Pancreas (tissue), 10 donors: ENCODE measurements around the gene TH. TPM values are rescaled to one million over a fixed set of nuclear protein-coding genes. Genes with fewer than 3 reads are reported as not detected.

Experiments
- ATAC-seq, 4 donors: fragments of 200-7000 bp; cut with Tn5 transposase; one replicate each; pipeline versions ENCODE4 v1.8.0 to v1.9.1; 2020; ENCODE audit warnings: mild to moderate bottlenecking in 4 of 4, moderate library complexity in 4 of 4
- DNase-seq, 6 donors: peaks; one replicate each; pipeline ENCODE4 v3.0.0-alpha.2; 2020
- FAIRE-seq: peaks from 2 replicates; lab custom pipeline; 2012; peaks lifted over from hg19 to GRCh38; lab: Jason Lieb, UNC
- H3K27ac ChIP-seq, 4 donors: fragments of 200-600 bp; sonication (generic); 1 replicate in 3 of 4; 2 replicates in 1 of 4; pipeline versions ENCODE4 v1.5.0 to v1.8.0; 2020
- H3K27me3 ChIP-seq, 4 donors: fragments of 200-600 bp; one replicate each; pipeline ENCODE4 v1.8.0; 2021
- H3K36me3 ChIP-seq, 3 donors: fragments of 200-600 bp; sonication (generic) in 1 of 3; one replicate each; pipeline versions ENCODE4 v1.5.0 to v1.8.0; 2020 to 2021
- H3K4me1 ChIP-seq, 3 donors: fragments of 200-600 bp; one replicate each; pipeline ENCODE4 v1.8.0; 2021
- H3K4me3 ChIP-seq, 4 donors: fragments of 200-600 bp; sonication (generic) in 2 of 4; one replicate each; pipeline versions ENCODE4 v1.5.0 to v1.8.0; 2020 to 2021
- H3K9me3 ChIP-seq, 4 donors: fragments of 200-600 bp; one replicate each; pipeline ENCODE4 v1.8.0; 2021
- WGBS, 2 donors: extraction: QIAGEN DNeasy Blood & Tissue Kit; methylation state at CpG; one replicate each; pipeline ENCODE4 v1.1.7; 2013; 5-methylcytosine and 5-hydroxymethylcytosine counted together
- intact Hi-C, 3 donors: fragments of 100-400 bp; cut with DNase I; formaldehyde crosslinking; loops; one replicate each; pipeline versions ENCODE4 v1.11.1 to v1.14.2; 2022
- polyA plus RNA-seq, 2 donors: library from polyadenylated mRNA; stranded (reverse); fragments of 200-250 nt; gene quantifications; one replicate each; pipeline ENCODE4 v1.2.3, GENCODE V29; 2013
- total RNA-seq, 6 donors: library from RNA; stranded (reverse); fragmentation: NEBNext Ultra II Directional in 4 of 6; extraction: Animal tissue kit (Norgen Biotek cat#: 25700) in 4 of 6; gene quantifications; one replicate each; pipeline versions ENCODE4 v1.2.1 to v1.2.4, GENCODE V29; 2021 to 2023
- TF ChIP-seq, protein P1 (sequence below), 4 donors: fragments of 200-600 bp; sonication (generic) in 3 of 4; IDR thresholded peaks; one replicate each; pipeline versions ENCODE4 v1.5.0 to v1.8.0; 2021; ENCODE audit warnings: antibody characterized with exemption in 4 of 4
- donor health status: healthy with polysubstance abuse.
- donor health status: DM: no; HTN: no; CAD: no; lungs with moderate emphysema.
- donor health status: DM: no; HTN: no; CAD: no.
- donor health status: control.
- donor health status: control.
- donor health status: Bipolar disorder and iron deficiency.
- donor health status: DM: yes; HTN: yes; CAD: no.
- donor health status: DM: no; HTN: no; CAD: no.
- donor health status: DM: no; HTN: no; CAD: no.
- donor health status: DM: yes; HTN: yes; CAD: no.

The TH gene
- total and polyA plus RNA-seq, 8 donors: 0.19 to 2.5 (median 0.38) TPM; not detected in 2

DNA sequence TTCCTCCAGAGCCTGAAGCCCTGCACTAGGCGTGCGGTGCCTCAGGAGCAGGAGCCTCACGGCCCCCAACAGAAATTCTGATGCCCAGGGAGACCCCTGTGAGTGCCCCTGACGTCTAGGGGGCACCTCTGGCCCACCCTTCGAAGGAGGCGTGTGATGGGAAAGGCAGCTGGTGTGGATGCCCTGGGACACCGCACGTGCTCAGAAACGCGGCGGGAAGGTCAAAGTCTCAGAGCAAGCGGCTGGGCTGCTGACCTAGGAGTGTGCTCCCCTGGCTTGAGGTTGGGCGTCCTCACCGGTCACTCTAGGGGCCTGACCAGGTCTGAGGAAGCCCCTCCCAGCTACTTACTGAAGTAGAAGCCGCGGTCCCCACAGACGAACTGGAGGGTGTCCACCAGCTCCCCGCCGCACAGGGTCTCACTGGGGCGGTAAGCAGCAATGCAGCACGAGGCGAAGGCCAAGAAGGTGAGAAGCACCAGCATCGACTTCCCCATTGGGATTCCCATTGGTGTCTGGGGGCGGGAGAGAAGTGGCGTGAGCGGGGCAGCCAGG, 36.5 kb downstream of the TH start:
- Histone ChIP-seq H3K36me3 (no peaks in the 10 kb centered on the region), H3K27me3 (peaks cover 0 to 3% (median under 1%) of the 10 kb centered on the region in 4 donors), H3K4me1 (peaks cover 0 to 4% (median 0%) of the 10 kb centered on the region in 3 donors), H3K4me3 (no peak overlapping the region), H3K27ac (no peak overlapping the region), H3K9me3 (no peaks in the 10 kb centered on the region)
- DNase-seq: peak in 2 of 6 donors; percentile 11 to 40
- no peak for FAIRE-seq
- TF ChIP-seq, protein P1, sequence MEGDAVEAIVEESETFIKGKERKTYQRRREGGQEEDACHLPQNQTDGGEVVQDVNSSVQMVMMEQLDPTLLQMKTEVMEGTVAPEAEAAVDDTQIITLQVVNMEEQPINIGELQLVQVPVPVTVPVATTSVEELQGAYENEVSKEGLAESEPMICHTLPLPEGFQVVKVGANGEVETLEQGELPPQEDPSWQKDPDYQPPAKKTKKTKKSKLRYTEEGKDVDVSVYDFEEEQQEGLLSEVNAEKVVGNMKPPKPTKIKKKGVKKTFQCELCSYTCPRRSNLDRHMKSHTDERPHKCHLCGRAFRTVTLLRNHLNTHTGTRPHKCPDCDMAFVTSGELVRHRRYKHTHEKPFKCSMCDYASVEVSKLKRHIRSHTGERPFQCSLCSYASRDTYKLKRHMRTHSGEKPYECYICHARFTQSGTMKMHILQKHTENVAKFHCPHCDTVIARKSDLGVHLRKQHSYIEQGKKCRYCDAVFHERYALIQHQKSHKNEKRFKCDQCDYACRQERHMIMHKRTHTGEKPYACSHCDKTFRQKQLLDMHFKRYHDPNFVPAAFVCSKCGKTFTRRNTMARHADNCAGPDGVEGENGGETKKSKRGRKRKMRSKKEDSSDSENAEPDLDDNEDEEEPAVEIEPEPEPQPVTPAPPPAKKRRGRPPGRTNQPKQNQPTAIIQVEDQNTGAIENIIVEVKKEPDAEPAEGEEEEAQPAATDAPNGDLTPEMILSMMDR (IDR thresholded peaks at IDR 0.05): no peak
- WGBS, 2 donors: 63 to 70% methylated on average over 26 of the region's 26 CpGs
- intact Hi-C loops: no loop called here
- no peak for ATAC-seq

DNA sequence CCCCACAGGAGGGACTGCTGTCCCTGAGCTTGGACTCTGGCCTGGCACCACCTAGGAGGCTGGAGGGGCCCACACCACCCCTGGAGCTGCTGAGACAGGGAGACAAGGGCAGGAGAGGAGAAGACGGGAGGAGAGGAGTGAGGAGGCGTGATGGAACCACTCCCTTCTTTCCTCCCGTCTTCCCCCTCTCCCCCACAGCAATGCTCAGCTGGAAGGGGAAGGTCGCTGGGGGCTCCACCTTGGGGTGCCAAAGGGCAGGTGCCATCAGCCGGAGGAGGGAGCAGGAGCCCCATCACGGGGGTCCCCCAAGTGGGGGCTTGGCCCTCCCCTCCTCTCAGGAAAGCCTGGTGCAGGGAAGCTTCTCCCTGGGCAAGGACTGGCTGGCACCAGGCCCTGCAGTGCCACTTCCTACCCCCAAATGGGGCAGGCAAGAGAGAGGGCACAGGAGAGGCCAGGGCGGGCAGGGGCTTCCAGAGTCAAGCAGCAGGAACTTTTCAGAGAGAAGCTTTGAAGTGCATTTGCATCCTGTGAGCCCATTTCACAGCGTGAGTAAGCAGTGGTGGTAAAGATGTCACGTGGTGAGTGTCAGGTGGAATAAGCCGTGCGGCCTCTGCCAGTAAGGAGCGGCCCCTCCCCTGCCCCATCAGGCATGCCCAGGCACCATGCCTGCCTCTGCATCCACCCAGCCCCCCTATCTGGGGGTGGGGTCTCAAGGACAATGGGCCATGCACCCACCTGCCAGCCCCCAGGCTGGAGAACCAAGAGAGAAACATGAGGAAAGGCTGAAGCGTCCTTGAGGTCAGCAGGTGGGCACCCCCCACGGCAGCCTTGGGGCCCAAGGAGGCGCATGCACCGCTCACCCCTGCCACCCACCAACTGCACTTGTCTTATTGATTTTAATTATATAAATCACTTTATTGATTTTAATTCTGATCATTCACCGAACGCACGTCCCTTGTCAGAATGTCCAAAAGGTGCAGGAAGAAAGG, 37.3 kb downstream of the TH start:
- TF ChIP-seq, protein P1 (IDR thresholded peaks at IDR 0.05): no peak
- DNase-seq (peak in 2 of 6 donors; percentile 11 to 58), ATAC-seq (no peak), FAIRE-seq (no peak)
- intact Hi-C loops: no loop called here
- no peak overlapping the region for H3K4me3 ChIP-seq
- no peaks in the 10 kb centered on the region for H3K9me3 ChIP-seq
- 47 to 68% methylated on average over 19 of the region's 19 CpGs for WGBS, 2 donors
- peaks cover 0 to 3% (median 0%) of the 10 kb centered on the region in 4 donors for H3K27me3 ChIP-seq
- H3K4me1 ChIP-seq: peaks cover 0 to 4% (median 0%) of the 10 kb centered on the region in 3 donors
- H3K36me3 ChIP-seq: no peaks in the 10 kb centered on the region
- H3K27ac ChIP-seq: no peak overlapping the region

DNA sequence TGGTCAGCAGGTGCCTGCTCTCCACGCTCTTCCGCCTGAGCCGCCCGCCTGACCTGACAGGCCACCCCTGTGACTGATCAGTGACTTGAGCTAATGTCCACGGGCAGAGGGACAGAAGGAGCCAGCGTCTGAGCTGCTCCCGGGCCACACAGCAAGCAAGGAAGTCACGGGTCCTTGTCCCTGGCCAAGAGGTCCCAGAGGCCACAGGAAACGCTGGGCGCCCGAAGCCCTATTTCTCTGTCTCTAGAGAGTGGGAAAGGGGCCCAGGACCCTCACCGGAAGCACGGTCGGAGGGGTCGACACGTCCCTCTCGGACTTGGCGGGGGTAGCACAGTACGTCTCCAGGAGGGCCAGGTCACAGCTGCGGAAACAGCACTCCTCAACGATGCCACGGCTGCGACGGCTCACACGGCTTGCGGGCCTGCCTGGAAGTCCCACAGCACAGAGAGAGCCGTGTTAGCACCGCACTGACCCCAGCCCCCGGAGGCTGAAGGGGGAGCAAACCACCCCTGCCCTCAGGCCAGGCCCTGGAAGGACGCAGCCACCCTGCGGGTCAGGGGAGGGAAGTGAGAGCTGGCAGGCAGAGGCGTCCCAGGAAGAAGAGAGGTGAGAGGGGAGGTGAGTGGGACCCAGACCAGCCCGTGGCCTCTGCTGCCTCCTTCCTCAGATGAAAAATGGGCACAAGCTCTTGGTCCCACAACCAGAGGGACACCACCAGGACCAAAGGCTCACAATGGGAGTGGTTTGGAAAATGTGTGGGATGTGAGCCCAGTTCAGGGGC, 38.2 kb downstream of the TH start:
- peaks cover 0 to 3% (median 0%) of the 10 kb centered on the region in 4 donors for H3K27me3 ChIP-seq
- DNase-seq (peak in 3 of 6 donors; percentile 18 to 65 (median 56)), FAIRE-seq (no peak), ATAC-seq (no peak)
- WGBS, 2 donors: 44 to 47% methylated on average over 33 of the region's 33 CpGs
- no peak overlapping the region for H3K4me3 ChIP-seq
- H3K4me1 ChIP-seq: peaks cover 0 to 4% (median 0%) of the 10 kb centered on the region in 3 donors
- H3K36me3 ChIP-seq: no peaks in the 10 kb centered on the region
- H3K9me3 ChIP-seq: no peaks in the 10 kb centered on the region
- no peak overlapping the region for H3K27ac ChIP-seq
- intact Hi-C loops: no loop called here
- TF ChIP-seq, protein P1 (IDR thresholded peaks at IDR 0.05): no peak

DNA sequence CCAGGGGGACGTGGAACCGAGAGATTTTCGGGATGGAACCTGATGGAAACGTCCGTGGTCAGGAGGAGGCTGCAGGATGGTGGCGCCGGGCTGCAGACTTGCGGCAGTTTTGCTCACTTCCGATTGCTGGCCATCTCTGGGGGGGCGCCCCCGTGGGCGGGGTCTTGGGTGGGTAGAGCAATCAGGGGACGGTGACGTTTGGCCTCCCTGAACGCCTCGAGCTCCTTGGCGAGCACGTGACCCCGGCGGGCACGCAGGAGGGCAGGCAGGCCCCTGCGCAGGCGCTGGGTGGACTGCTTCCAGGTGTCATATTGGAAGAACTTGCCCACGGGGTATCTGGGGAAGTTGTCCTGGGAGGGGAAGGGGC, 38.8 kb downstream of the TH start:
- Histone ChIP-seq H3K27ac (no peak overlapping the region), H3K9me3 (no peaks in the 10 kb centered on the region), H3K4me3 (no peak overlapping the region), H3K36me3 (no peaks in the 10 kb centered on the region), H3K27me3 (peaks cover 0 to 3% (median 0%) of the 10 kb centered on the region in 4 donors), H3K4me1 (peaks cover 0 to 4% (median 0%) of the 10 kb centered on the region in 3 donors)
- intact Hi-C loops: no loop called here
- ATAC-seq: no peak
- DNase-seq: peak in 3 of 6 donors; percentile 30 to 59 (median 54)
- WGBS, 2 donors: 34 to 37% methylated on average over 22 to 24 of the region's 24 CpGs
- TF ChIP-seq, protein P1 (IDR thresholded peaks at IDR 0.05): no peak
- no peak for FAIRE-seq
